Mammary epithelial cell (primary cell): ENCODE data around the gene INPP5D.

Experiments
- EZH2 ChIP-seq: IDR thresholded peaks from 2 replicates; pipeline ENCODE4 v1.6.1; 2012; ENCODE audit warnings: low read length, inconsistent platforms, borderline replicate concordance
- TF ChIP-seq, protein P1 (sequence below), 2 donors: IDR thresholded peaks in 1 of 2; conservative IDR thresholded peaks in 1 of 2; 2 replicates each; pipeline ENCODE4 v1.5.1; 2011 to 2012; ENCODE audit warnings: inconsistent platforms in 2 of 2, low read length in 2 of 2, mild to moderate bottlenecking in 2 of 2, control low read depth in 1 of 2, low read depth in 1 of 2; ENCODE audit not compliant: insufficient read depth in 1 of 2; ENCODE audit errors: extremely low read depth in 1 of 2

GRCh38 chr2:233240897-233241296 is 180.8 kb downstream of the INPP5D start:
- TF ChIP-seq, protein P1, sequence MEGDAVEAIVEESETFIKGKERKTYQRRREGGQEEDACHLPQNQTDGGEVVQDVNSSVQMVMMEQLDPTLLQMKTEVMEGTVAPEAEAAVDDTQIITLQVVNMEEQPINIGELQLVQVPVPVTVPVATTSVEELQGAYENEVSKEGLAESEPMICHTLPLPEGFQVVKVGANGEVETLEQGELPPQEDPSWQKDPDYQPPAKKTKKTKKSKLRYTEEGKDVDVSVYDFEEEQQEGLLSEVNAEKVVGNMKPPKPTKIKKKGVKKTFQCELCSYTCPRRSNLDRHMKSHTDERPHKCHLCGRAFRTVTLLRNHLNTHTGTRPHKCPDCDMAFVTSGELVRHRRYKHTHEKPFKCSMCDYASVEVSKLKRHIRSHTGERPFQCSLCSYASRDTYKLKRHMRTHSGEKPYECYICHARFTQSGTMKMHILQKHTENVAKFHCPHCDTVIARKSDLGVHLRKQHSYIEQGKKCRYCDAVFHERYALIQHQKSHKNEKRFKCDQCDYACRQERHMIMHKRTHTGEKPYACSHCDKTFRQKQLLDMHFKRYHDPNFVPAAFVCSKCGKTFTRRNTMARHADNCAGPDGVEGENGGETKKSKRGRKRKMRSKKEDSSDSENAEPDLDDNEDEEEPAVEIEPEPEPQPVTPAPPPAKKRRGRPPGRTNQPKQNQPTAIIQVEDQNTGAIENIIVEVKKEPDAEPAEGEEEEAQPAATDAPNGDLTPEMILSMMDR (conservative IDR thresholded peaks at IDR 0.05 in 1 of 2, IDR thresholded peaks at IDR 0.05 in 1 of 2; ENCODE audit: extremely low read depth in 1 of 2, insufficient read depth in 1 of 2, low read depth in 1 of 2, low read length in 2 of 2), result no peak
- no peak for TF ChIP-seq EZH2
